Measurements from ENCODE around the gene ANOS1.

Gene ANOS1

DNA sequence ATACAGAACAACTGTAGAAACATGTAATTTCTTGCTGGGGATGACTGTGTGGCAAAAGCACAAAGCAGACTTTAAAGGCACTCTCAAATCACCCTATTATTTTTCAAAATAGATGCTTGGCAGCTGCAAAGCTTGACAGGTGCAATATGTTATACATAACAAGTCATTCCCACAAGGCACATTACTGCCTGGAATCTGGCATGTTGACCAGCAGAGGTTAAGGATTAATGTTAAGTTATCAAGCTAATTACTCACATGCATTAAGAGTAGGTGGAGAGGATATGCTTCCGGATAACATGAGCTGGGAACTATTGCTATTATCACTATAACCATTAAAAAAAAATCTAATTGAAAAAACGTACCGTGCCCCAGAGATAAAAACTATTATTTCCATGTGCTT, 17.8 kb downstream of the ANOS1 start:
- DNase-seq: no peak

GRCh38 chrX:8711401-8711800, 20.5 kb downstream of the ANOS1 start:
- no peak for DNase-seq

- DNase-seq: no peak
Measured at GRCh38 chrX:8704184-8704583, 27.8 kb downstream of the ANOS1 start.

DNA sequence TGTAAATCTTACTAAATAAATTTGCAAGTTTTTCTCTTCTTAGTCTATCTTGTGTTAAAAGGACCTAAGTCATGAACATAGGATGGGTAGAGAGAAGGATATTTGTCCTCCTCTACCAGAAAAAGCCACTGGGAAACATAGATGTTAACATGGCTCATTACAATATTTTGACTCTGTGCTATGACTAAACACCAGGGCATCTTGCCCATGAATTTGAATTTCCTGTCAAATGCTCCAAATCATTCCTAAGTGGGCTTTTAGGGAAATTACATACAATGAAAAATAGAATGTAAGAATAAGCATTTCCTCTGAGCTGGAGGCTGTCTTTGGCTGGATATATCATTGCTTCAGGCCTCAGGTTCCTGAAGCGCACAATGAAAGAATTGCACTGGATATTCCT, 39.1 kb downstream of the ANOS1 start:
- DNase-seq: no peak

DNA sequence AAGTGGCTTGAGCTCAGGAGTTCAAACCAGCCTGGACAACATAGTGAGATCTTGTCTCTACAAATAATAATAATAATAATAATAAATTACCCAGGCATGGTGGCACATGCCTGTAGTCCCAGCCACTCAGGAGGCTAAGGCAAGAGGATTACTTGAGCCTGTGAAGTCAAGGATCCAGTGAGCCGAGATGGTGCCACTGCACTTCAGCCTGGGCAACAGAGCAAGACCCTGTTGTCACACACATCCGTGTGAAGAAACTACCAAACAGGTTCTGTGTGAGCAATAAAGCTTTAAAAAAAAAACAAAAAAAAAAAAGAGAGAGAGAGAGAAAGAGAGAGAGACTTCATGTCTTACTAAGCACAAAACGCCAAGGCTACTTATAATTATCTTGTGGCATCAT, 42.5 kb downstream of the ANOS1 start:
- DNase-seq: no peak

GRCh38 chrX:8688776-8689175, 43.2 kb downstream of the ANOS1 start:
- DNase-seq: no peak

DNA sequence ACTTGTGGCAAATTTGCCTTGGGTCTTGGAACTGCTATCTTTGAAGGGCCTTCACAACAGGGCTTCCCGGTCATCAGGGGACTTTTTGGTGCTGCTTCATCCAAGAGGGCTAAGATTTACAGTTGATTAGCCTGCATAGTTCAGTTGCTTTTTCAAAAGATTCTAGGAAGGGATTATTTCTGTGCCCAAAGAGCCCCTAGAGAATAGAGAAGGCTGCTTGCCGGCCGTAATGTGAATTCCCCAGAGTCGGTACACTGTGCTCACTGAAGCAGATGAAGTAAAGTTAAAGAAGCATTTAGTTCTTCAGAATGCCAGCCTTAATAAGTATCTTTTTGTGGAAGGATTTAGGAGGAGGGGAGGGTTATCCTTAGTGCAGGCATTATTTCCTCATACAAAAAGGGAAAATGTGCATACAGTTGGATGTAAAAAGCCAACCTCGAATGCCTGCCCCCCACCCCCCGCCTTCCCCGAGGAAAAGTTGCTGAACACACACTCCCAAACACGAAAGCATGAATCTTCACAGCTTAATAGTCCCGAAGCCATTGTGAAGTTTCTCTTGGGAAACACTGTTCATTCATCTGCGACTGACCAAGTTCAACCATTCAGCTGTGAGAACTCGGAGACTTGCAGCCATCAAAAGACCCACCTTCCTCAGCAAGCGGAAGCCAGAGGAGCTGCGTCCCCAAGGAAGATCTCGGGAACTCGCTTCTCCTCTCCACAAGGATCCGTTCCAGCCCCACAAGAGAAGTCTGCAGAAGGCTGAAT, 47.6 kb downstream of the ANOS1 start:
- no peak for DNase-seq

DNA sequence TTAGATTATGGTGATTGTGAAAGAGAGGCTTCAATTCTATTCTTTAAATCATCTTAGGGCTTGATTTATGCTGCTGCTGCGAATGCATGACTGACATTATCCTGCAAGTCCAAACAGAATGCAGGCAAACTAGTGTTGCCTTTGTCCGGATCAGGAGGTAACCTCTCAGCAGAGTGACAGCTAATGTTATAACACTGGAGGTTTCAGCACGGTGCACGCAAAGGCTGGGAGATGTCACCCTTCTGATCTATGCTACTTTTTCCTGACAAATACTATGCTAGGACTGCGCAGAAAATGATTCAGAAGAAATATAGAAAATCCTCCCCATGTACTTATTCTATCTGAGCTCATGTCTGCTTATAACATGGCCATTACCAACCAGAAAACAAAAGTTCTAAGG, 48.2 kb downstream of the ANOS1 start:
- no peak for DNase-seq

DNA sequence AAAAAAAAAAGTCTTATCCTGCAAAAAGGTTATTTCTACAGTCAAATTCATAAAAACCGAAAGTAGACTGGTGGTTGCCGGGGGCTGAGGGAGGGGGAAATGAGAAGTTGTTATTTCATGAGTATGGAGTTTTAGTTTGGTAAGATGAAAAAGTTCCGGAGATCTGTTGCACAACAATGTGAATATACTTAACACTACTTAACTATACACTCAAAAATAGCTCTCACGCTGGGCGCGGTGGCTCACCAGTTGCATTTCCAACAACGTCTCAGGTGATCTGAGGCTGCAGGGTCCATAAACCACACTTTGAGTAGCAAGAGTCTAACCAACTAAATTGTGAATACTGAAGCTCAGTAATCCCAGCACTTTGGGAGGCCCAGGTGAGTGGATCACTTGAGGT, 52.4 kb downstream of the ANOS1 start:
- no peak for DNase-seq

- no peak for DNase-seq
Measured at GRCh38 chrX:8675006-8675630, 56.8 kb downstream of the ANOS1 start.

- DNase-seq: no peak
Measured at GRCh38 chrX:8673201-8673600, 58.7 kb downstream of the ANOS1 start.

DNA sequence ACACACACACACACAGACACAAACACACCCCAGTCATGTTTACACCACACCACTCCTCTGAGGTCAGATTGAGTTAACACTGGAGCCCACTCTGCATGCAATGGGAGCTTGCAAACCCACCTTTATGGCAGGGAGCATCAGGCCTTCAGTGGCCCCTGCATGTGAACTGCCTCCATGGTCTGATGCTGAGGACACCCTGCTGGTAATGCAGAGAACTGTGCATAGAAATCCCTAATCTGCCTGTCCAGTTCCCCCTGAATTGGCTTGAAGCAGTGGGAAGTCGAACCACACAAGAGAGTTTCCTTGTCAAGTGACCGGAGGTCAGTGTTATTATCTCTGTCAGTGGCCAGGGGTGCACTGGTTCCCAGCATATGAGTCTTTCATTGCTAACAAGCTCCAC, 59.8 kb downstream of the ANOS1 start:
- DNase-seq: no peak

GRCh38 chrX:8668813-8669212, 63.1 kb downstream of the ANOS1 start:
- peak in 2 of 14 donors; percentile 3 to 12 for DNase-seq

DNA sequence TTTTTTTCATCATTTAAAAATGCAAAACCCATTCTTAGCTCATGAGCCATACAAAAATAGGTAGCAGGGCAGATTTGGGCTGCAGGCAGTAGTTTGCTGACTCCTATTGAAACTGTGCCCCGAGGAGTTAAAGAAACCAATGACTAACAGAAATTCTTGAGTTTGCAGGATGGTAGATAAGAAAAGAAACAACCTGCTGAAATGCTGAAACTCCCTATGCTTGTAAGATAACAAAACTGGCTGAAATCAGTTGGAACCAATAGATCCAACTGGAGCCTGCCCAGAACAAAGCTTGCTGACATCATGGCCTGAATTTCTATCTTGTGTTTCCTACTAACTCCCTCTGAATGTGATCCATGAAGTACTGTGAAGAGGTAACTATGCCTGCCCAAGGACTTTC, 68.6 kb downstream of the ANOS1 start:
- DNase-seq: no peak

DNA sequence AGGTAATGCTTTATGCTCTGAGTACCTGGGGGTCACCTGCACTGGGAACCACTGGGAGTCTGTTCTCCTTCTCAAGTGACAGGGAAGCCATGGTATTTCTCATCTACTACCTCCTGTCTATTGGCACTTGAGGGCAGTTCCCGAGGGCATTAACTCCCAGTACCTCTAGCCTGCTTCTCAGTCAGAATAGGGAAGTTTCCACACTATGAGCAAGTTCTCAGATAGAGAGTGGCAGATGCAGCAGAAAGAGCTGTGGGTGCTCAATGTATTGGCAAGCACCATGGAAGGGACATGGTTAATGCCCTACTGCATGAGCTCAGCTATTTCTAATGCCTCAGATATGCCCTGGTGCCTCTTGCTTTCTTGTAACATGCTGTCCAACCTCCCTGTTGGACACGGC, 74.1 kb downstream of the ANOS1 start:
- no peak for DNase-seq

- no peak for DNase-seq
Measured at GRCh38 chrX:8653956-8654355, 78.0 kb downstream of the ANOS1 start.

- DNase-seq: no peak
Measured at GRCh38 chrX:8649969-8650368, 82.0 kb downstream of the ANOS1 start.

GRCh38 chrX:8647176-8647575, 84.8 kb downstream of the ANOS1 start:
- DNase-seq: no peak

- DNase-seq: no peak
Measured at GRCh38 chrX:8639949-8640475, 91.9 kb downstream of the ANOS1 start.

- no peak for DNase-seq
Measured at GRCh38 chrX:8636497-8636896, 95.4 kb downstream of the ANOS1 start.

DNA sequence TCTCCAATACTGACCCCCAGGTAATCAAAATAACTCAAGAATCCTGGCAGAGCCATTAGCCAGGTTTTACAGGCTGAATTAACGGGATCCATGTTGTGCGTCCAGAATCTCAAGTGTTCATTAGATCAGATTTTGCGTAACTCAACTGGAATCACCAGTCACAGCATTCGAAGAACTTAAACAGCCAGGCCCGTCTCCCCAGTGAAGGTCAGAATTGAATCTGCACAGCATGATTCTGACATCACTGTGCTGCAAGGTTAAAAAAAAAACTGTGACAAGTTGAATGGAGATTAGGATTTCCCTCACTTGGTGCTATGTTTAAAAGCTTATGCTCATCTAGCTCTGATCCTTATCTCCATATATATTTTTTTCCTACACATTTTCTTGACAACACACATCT, 96.1 kb downstream of the ANOS1 start:
- DNase-seq: no peak

DNA sequence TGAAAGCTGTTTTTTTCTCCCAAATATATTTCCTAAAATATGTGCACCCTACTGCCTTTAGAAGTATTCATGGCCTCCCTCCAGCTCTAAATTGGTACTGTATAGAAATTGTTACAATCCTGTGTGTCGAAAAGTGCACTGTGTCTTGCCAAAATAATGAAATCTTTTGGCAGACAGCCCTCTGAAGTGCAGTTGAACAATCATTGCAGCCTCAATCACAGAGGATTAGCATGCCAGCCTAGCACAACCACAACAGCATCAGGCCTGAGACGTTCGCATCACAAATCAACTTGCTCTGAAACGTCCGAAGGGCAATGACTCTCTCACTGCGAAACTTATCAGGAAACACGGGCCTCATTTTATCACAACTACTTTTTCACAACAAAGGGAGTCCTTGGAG, 99.0 kb downstream of the ANOS1 start:
- no peak for DNase-seq

GRCh38 chrX:8629871-8630270, 102.1 kb downstream of the ANOS1 start:
- no peak for DNase-seq

DNA sequence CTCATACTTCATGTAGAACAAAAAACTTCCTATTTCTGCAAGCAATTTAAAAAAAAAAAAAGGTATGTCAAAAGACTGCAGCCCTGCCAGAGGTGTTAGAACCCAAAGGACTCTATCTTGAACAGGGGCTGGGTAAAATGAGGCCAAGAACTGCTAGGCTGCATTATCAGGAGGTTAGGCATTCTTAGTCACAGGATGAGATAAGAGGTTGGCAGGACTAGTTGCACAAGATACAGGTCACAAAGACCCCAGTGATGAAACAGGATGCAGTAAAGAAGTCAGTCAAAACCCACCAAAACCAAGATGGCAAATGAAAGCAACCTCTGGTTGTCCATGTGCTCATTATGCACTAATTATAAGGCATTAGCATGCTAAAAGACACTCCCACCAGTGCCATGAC, 104.1 kb downstream of the ANOS1 start:
- no peak for DNase-seq

Measured in C1 segment of cervical spinal cord (tissue), 14 donors.